HepG2 (cell line): ENCODE data around the gene CCT6A. TPM values are rescaled to one million over a fixed set of nuclear protein-coding genes. Genes with fewer than 3 reads are reported as not detected.

Experiments
- GPN1 ChIP-seq: sonication (generic); formaldehyde crosslinking; IDR thresholded peaks from 2 replicates; pipeline ENCODE4 v1.5.1; 2020; ENCODE audit warnings: missing genetic modification reagents, borderline replicate concordance
- HOXA7 ChIP-seq: sonication (generic); formaldehyde crosslinking; IDR thresholded peaks from 2 replicates; pipeline ENCODE4 v1.8.1; 2022; ENCODE audit warnings: mild to moderate bottlenecking, missing genetic modification reagents, moderate library complexity
- PTBP1 ChIP-seq: fragments of 200-400 bp; formaldehyde crosslinking; IDR thresholded peaks from 2 replicates; pipeline ENCODE4 v1.6.1; 2018; ENCODE audit warnings: low read length, low read depth; ENCODE audit not compliant: poor library complexity, severe bottlenecking
- SKIL ChIP-seq: sonication (generic); formaldehyde crosslinking; IDR thresholded peaks from 2 replicates; pipeline ENCODE4 v1.8.0; 2022; ENCODE audit warnings: missing genetic modification reagents, mild to moderate bottlenecking, moderate library complexity, borderline replicate concordance
- SNAPC4 ChIP-seq: sonication (generic); formaldehyde crosslinking; IDR thresholded peaks from 2 replicates; pipeline ENCODE4 v1.4.0; 2020; ENCODE audit warnings: mild to moderate bottlenecking, missing genetic modification reagents
- TEAD2 ChIP-seq: sonication (generic); formaldehyde crosslinking; IDR thresholded peaks from 2 replicates; pipeline ENCODE4 v1.9.0; 2021; ENCODE audit warnings: missing genetic modification reagents
- U2AF2 ChIP-seq: fragments of 200-400 bp; formaldehyde crosslinking; IDR thresholded peaks from 2 replicates; pipeline ENCODE4 v1.6.1; 2017; ENCODE audit warnings: low read depth, mild to moderate bottlenecking, low read length
- ZBTB20 ChIP-seq: sonication (generic); formaldehyde crosslinking; IDR thresholded peaks from 2 replicates; pipeline ENCODE4 v1.8.1; 2023; ENCODE audit warnings: missing genetic modification reagents, low read depth, mild to moderate bottlenecking, borderline replicate concordance
- ZNF510 ChIP-seq: sonication (generic); formaldehyde crosslinking; IDR thresholded peaks from 2 replicates; pipeline ENCODE4 v1.4.0; 2020; ENCODE audit warnings: low read depth, mild to moderate bottlenecking, missing genetic modification reagents
- ZNF563 ChIP-seq: sonication (generic); formaldehyde crosslinking; IDR thresholded peaks from 2 replicates; pipeline ENCODE4 v1.8.0; 2022; ENCODE audit warnings: mild to moderate bottlenecking, moderate library complexity, missing genetic modification reagents
- ZNF589 ChIP-seq: sonication (generic); formaldehyde crosslinking; conservative IDR thresholded peaks from 2 replicates; pipeline ENCODE4 v1.8.0; 2022; ENCODE audit warnings: mild to moderate bottlenecking, moderate library complexity, missing genetic modification reagents
- ZNF629 ChIP-seq: sonication (generic); formaldehyde crosslinking; conservative IDR thresholded peaks from 2 replicates; pipeline ENCODE4 v1.5.0; 2020; ENCODE audit warnings: missing genetic modification reagents
- ZNF652 ChIP-seq: IDR thresholded peaks from 2 replicates; pipeline ENCODE4 v1.6.1; 2016; ENCODE audit warnings: low read depth, borderline replicate concordance
- ZNF670 ChIP-seq: sonication (generic); formaldehyde crosslinking; IDR thresholded peaks from 2 replicates; pipeline ENCODE4 v1.8.0; 2022; ENCODE audit warnings: mild to moderate bottlenecking, missing genetic modification reagents, borderline replicate concordance
- ZNF878 ChIP-seq: sonication (generic); formaldehyde crosslinking; IDR thresholded peaks from 2 replicates; pipeline ENCODE4 v1.8.1; 2023; ENCODE audit warnings: mild to moderate bottlenecking, missing genetic modification reagents, moderate library complexity
- polyA plus RNA-seq, 8 experiments: library from polyadenylated mRNA; depleted of rRNA in 3 of 8; stranded (reverse) in 7 of 8; unstranded in 1 of 8; fragments of >200 nt; fragmentation: Illumina TruSeq in 4 of 8; extraction: Trizol in 4 of 8; gene quantifications; 2 replicates each; pipeline versions ENCODE4 v1.2.1 to v1.2.3, GENCODE V29; 2011 to 2016; ENCODE audit warnings: low read depth in 4 of 8, missing spikeins in 1 of 8, mixed read lengths in 1 of 8; ENCODE audit not compliant: insufficient read depth in 1 of 8
- total RNA-seq, 5 experiments: library from RNA; depleted of rRNA; stranded (reverse); fragments of >200 nt; fragmentation: Illumina TruSeq; extraction: Trizol; gene quantifications; 2 replicates each; pipeline ENCODE4 v1.2.3, GENCODE V29; 2016; ENCODE audit warnings: low read depth in 1 of 5
- TF ChIP-seq, protein P1 (sequence below): sonication (generic); formaldehyde crosslinking; conservative IDR thresholded peaks from 2 replicates; pipeline ENCODE4 v1.8.0; 2022; ENCODE audit warnings: mild to moderate bottlenecking, moderate library complexity, missing genetic modification reagents
- TF ChIP-seq, protein P2 (sequence below): sonication (generic); formaldehyde crosslinking; IDR thresholded peaks from 2 replicates; pipeline ENCODE4 v1.5.0; 2020; ENCODE audit warnings: mild to moderate bottlenecking, missing genetic modification reagents, borderline replicate concordance

Gene CCT6A
- total and polyA plus RNA-seq, 2 of the 13 experiments (the other 11 are each of a cell fraction or from before 2014, with no cell fraction given): 219 to 292 TPM

DNA sequence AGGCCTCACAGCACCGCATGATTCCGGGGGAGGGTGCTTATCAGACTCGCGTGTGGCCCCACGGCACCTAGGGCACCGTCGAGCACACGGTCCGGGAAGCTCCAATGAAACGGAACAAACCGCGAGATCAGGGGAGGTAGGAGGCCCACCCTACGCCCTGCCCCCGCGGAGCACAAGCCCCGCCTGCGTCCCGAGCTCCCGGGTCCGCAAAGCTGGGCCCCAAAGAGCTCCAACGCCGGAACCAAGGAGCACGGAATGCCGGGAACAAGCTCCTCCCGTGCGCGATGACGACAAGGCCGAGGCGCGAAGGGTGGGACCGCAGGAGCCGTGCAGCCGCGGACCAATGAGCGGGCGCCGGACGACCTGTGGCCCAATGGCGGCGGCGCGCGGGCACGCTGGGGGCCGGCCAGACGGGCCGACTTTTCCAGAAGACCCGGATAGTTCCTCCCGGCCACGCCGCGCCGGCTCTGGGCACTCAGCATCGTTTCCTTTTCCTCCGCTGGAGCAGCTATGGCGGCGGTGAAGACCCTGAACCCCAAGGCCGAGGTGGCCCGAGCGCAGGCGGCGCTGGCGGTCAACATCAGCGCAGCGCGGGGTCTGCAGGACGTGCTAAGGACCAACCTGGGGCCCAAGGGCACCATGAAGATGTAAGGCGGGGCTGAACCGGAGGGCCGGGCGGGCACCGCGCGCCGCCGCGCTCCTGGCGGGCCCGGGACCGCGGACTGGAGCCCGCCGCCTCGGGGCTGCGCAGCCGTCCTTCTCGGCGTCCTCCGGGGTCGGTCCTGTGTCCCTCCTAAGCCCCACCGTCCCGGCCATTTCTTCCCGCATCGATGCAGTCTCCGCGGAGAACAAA lies at the start of gene CCT6A, which contains the start of gene PSPH (continued):
- TF ChIP-seq PTBP1: no peak
- no peak for TF ChIP-seq SNAPC4
- no peak; the same call in none of the 2 replicates for TF ChIP-seq ZNF563 (CRISPR knock-in tag)
- TF ChIP-seq, protein P1, sequence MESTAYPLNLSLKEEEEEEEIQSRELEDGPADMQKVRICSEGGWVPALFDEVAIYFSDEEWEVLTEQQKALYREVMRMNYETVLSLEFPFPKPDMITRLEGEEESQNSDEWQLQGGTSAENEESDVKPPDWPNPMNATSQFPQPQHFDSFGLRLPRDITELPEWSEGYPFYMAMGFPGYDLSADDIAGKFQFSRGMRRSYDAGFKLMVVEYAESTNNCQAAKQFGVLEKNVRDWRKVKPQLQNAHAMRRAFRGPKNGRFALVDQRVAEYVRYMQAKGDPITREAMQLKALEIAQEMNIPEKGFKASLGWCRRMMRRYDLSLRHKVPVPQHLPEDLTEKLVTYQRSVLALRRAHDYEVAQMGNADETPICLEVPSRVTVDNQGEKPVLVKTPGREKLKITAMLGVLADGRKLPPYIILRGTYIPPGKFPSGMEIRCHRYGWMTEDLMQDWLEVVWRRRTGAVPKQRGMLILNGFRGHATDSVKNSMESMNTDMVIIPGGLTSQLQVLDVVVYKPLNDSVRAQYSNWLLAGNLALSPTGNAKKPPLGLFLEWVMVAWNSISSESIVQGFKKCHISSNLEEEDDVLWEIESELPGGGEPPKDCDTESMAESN (CRISPR knock-in tag): peak; percentile 73; the same call in 1 of the 2 replicates
- TF ChIP-seq ZNF510 (CRISPR knock-in tag): no peak
- peak; percentile 81; the same call in 1 of the 2 replicates for TF ChIP-seq ZNF589 (CRISPR knock-in tag)
- TF ChIP-seq ZNF670 (CRISPR knock-in tag): no peak
- TF ChIP-seq GPN1 (CRISPR knock-in tag): no peak
- no peak for TF ChIP-seq U2AF2
- no peak for TF ChIP-seq ZNF629 (CRISPR knock-in tag)
- TF ChIP-seq, protein P2, sequence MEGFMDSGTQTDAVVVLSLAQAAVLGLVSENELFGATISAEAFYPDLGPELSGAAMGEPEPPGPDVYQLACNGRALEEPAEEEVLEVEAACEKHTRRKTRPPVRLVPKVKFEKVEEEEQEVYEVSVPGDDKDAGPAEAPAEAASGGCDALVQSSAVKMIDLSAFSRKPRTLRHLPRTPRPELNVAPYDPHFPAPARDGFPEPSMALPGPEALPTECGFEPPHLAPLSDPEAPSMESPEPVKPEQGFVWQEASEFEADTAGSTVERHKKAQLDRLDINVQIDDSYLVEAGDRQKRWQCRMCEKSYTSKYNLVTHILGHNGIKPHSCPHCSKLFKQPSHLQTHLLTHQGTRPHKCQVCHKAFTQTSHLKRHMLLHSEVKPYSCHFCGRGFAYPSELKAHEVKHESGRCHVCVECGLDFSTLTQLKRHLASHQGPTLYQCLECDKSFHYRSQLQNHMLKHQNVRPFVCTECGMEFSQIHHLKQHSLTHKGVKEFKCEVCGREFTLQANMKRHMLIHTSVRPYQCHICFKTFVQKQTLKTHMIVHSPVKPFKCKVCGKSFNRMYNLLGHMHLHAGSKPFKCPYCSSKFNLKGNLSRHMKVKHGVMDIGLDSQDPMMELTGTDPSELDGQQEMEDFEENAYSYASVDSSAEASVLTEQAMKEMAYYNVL (CRISPR knock-in tag): no peak; the same call in 1 of the 2 replicates
- no peak for TF ChIP-seq HOXA7
- peak; percentile 78; the same call in 1 of the 2 replicates for TF ChIP-seq ZBTB20 (CRISPR knock-in tag)
- TF ChIP-seq ZNF652 (CRISPR knock-in tag): no peak
- TF ChIP-seq SKIL (CRISPR knock-in tag): peak; percentile 57
- no peak for TF ChIP-seq TEAD2 (CRISPR knock-in tag)
- TF ChIP-seq ZNF878 (CRISPR knock-in tag): peak; percentile 70; the same call in 1 of the 2 replicates
